ENCODE results near the gene TNFRSF18. TPM values are rescaled to one million over a fixed set of nuclear protein-coding genes. Genes with fewer than 3 reads are reported as not detected.

The TNFRSF18 gene
- total RNA-seq, 4 donors from 2014 or later, result 24.4 to 62.1 (median 33.5) TPM

- no peaks in the 10 kb centered on the region for H3K36me3 ChIP-seq
- peak in 1 of 2 donors; percentile 59 for DNase-seq (ENCODE audit: low spot score in 2 of 2)
- peaks cover 30% of the 10 kb centered on the region for H3K27me3 ChIP-seq
- H3K4me1 ChIP-seq, result peaks cover 26% of the 10 kb centered on the region
- WGBS, result 12% methylated on average over 11 of the region's 45 CpGs
- H3K27ac ChIP-seq, result no peak overlapping the region
- H3K4me3 ChIP-seq, result peak overlapping the region; percentile 33
- TF ChIP-seq, protein P1, sequence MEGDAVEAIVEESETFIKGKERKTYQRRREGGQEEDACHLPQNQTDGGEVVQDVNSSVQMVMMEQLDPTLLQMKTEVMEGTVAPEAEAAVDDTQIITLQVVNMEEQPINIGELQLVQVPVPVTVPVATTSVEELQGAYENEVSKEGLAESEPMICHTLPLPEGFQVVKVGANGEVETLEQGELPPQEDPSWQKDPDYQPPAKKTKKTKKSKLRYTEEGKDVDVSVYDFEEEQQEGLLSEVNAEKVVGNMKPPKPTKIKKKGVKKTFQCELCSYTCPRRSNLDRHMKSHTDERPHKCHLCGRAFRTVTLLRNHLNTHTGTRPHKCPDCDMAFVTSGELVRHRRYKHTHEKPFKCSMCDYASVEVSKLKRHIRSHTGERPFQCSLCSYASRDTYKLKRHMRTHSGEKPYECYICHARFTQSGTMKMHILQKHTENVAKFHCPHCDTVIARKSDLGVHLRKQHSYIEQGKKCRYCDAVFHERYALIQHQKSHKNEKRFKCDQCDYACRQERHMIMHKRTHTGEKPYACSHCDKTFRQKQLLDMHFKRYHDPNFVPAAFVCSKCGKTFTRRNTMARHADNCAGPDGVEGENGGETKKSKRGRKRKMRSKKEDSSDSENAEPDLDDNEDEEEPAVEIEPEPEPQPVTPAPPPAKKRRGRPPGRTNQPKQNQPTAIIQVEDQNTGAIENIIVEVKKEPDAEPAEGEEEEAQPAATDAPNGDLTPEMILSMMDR (IDR thresholded peaks at IDR 0.05), result no peak
- TF ChIP-seq EP300 (IDR thresholded peaks at IDR 0.05) (no peak), POLR2A (IDR thresholded peaks at IDR 0.05) (no peak), POLR2AphosphoS5 (IDR thresholded peaks at IDR 0.05) (no peak)
- no peaks in the 10 kb centered on the region for H3K9me3 ChIP-seq
Measured at GRCh38 chr1:1245817-1246576, 39.6 kb upstream of the TNFRSF18 start.

DNA sequence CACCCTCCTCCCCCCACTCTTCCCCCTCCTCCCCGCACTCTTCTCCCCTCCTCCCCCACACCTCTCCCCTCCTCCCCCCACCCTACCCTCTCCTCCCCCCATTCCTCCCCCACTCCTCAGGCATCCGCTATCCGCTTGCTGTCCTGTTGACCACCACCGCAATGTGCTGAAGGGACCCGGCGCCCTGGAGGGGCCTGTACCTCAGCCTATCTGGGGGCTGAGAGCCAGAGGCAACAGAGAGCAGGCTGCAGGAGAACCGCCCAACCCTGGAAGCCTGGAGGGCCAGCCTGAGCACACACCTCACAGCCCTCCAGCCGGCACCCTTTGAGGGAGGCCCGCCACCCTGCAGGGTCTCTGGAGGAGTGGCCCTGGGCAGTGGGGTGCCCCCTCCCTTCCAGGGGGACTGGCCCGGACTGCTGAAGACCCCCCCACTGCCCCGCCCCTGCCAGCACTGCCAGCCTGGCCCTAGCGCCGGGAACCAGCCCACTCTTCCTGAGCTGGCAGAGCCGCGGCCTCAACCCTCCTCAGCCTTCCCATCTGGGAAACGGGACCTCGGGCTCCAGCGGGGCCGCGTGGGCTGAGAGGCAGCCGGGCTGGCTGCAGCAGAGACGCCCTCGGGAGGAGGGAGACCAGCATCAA, 38.9 kb upstream of the TNFRSF18 start:
- H3K27me3 ChIP-seq, result peaks cover 30% of the 10 kb centered on the region
- TF ChIP-seq EP300 (IDR thresholded peaks at IDR 0.05) (no peak), POLR2A (IDR thresholded peaks at IDR 0.05) (no peak), POLR2AphosphoS5 (IDR thresholded peaks at IDR 0.05) (no peak)
- TF ChIP-seq, protein P1 (IDR thresholded peaks at IDR 0.05), result no peak
- 67% methylated on average over 3 of the region's 23 CpGs for WGBS
- no peaks in the 10 kb centered on the region for H3K9me3 ChIP-seq
- H3K36me3 ChIP-seq, result no peaks in the 10 kb centered on the region
- H3K4me1 ChIP-seq, result peaks cover 23% of the 10 kb centered on the region
- H3K4me3 ChIP-seq, result no peak overlapping the region
- H3K27ac ChIP-seq, result no peak overlapping the region
- no peak for DNase-seq (ENCODE audit: low spot score in 2 of 2)

DNA sequence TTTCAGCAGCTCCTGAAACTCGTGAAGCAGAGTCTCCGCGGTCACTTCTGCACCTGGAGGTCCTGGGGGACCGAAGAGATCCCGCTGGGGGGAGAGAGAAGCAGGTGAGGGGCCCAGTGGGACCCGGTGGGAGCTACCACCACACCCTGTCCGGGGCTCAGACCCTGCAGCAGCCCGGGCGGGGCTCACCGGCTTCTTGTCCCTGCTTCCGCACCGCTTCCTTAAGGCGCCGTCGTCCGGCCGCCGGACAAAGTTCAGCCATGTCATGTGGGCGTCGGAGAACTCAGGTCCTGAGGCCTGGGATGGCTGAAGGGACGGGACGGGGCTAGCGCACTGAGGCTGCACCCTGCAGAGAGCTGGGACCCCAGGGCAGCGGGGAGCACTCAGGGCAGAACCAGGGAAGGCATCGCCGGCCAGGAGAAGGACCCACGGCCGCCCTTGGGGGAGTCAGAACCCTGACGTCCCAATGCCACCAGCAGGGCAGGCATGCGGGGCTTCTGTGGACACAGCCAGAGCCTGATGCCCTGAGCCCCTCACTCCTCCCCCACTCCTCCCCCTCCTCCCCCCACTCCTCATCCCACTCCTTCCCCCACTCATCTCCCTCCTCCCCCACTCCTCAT, 37.9 kb upstream of the TNFRSF18 start:
- no peak overlapping the region for H3K4me3 ChIP-seq
- H3K27me3 ChIP-seq, result peaks cover 34% of the 10 kb centered on the region
- no peaks in the 10 kb centered on the region for H3K36me3 ChIP-seq
- peaks cover 33% of the 10 kb centered on the region for H3K4me1 ChIP-seq
- H3K27ac ChIP-seq, result no peak overlapping the region
- DNase-seq (ENCODE audit: low spot score in 2 of 2), result no peak
- WGBS, result 81% methylated on average over 26 of the region's 30 CpGs
- H3K9me3 ChIP-seq, result no peaks in the 10 kb centered on the region
- TF ChIP-seq POLR2AphosphoS5 (IDR thresholded peaks at IDR 0.05) (no peak), EP300 (IDR thresholded peaks at IDR 0.05) (no peak), POLR2A (IDR thresholded peaks at IDR 0.05) (no peak)
- TF ChIP-seq, protein P1 (IDR thresholded peaks at IDR 0.05), result no peak

- WGBS, result 61% methylated on average over 13 of the region's 23 CpGs
- Histone ChIP-seq H3K27ac (no peak overlapping the region), H3K27me3 (peaks cover 38% of the 10 kb centered on the region)
Measured at GRCh38 chr1:1243807-1244191, 37.4 kb upstream of the TNFRSF18 start.

More at GRCh38 chr1:1243807-1244191, 37.4 kb upstream of the TNFRSF18 start:
- Histone ChIP-seq H3K36me3 (no peaks in the 10 kb centered on the region), H3K4me1 (peaks cover 38% of the 10 kb centered on the region), H3K9me3 (no peaks in the 10 kb centered on the region), H3K4me3 (no peak overlapping the region)
- DNase-seq (ENCODE audit: low spot score in 2 of 2), result no peak
- no peak for TF ChIP-seq POLR2AphosphoS5 (IDR thresholded peaks at IDR 0.05)
- TF ChIP-seq EP300 (IDR thresholded peaks at IDR 0.05), result no peak
- TF ChIP-seq POLR2A (IDR thresholded peaks at IDR 0.05), result no peak
- TF ChIP-seq, protein P1 (IDR thresholded peaks at IDR 0.05), result no peak
